Kidney glomerular epithelial cell (primary cell): ENCODE measurements around the gene LPP.
A peak's percentile ranks its signal among the peaks of the same experiment; 100 is the strongest.
"Not testable (repeated sequence)": the region's sequence is repeated elsewhere in the genome, so short reads cannot be mapped to it uniquely, and the experiment has no call there.

ENCODE experiments used
- DNase-seq: peaks from one replicate; lab custom pipeline; 2025; lab: John Stamatoyannopoulos, UW

The LPP gene

GRCh38 chr3:188677344-188677743 lies 523.4 kb downstream of the LPP start:
- no peak for DNase-seq

- DNase-seq: peak; percentile 45
Observed at GRCh38 chr3:188680189-188680588, 526.2 kb downstream of the LPP start.

- no peak for DNase-seq
Observed at GRCh38 chr3:188680605-188681004, 526.6 kb downstream of the LPP start.

- no peak for DNase-seq
Observed at GRCh38 chr3:188682316-188682715, 528.4 kb downstream of the LPP start.

- DNase-seq: peak; percentile 54
Observed at GRCh38 chr3:188683032-188683521, 529.1 kb downstream of the LPP start.

GRCh38 chr3:188684276-188684675 lies 530.3 kb downstream of the LPP start:
- DNase-seq: no peak

GRCh38 chr3:188685789-188686188 lies 531.8 kb downstream of the LPP start:
- DNase-seq: no peak

GRCh38 chr3:188686324-188686723 lies 532.4 kb downstream of the LPP start:
- no peak for DNase-seq

GRCh38 chr3:188687389-188687788 lies 533.4 kb downstream of the LPP start:
- peak; percentile 81 for DNase-seq

- DNase-seq: no peak
Observed at GRCh38 chr3:188689101-188689574, 535.2 kb downstream of the LPP start.

- DNase-seq: no peak
Observed at GRCh38 chr3:188690064-188690463, 536.1 kb downstream of the LPP start.

- no peak for DNase-seq
Observed at GRCh38 chr3:188691004-188691403, 537.0 kb downstream of the LPP start.

GRCh38 chr3:188691665-188692064 lies 537.7 kb downstream of the LPP start:
- DNase-seq: no peak

GRCh38 chr3:188692700-188693099 lies 538.7 kb downstream of the LPP start:
- DNase-seq: no peak

GRCh38 chr3:188693435-188693834 lies 539.5 kb downstream of the LPP start:
- no peak for DNase-seq

GRCh38 chr3:188695241-188695640 lies 541.3 kb downstream of the LPP start:
- DNase-seq: no peak

- DNase-seq: no peak
Observed at GRCh38 chr3:188697127-188697526, 543.2 kb downstream of the LPP start.

- no peak for DNase-seq
Observed at GRCh38 chr3:188698436-188698835, 544.5 kb downstream of the LPP start.

- no peak for DNase-seq
Observed at GRCh38 chr3:188700501-188700900, 546.5 kb downstream of the LPP start.

GRCh38 chr3:188700918-188701317 lies 547.0 kb downstream of the LPP start:
- no peak for DNase-seq

GRCh38 chr3:188701485-188701969 lies 547.6 kb downstream of the LPP start:
- DNase-seq: no peak

- DNase-seq: not testable (repeated sequence)
Observed at GRCh38 chr3:188702028-188702427, 548.1 kb downstream of the LPP start.

GRCh38 chr3:188706176-188706575 lies 552.2 kb downstream of the LPP start:
- no peak for DNase-seq

- DNase-seq: no peak
Observed at GRCh38 chr3:188706599-188706998, 552.6 kb downstream of the LPP start.
